Neural progenitor cell (in vitro differentiated cells): ENCODE measurements around the gene GCNT4. TPM values are rescaled to one million over a fixed set of nuclear protein-coding genes. Genes with fewer than 3 reads are reported as not detected.

Source experiments
- DNase-seq: peaks from one replicate; pipeline ENCODE4 v3.0.0-alpha.2; 2016; ENCODE audit warnings: low spot score
- H2AFZ ChIP-seq: fragments of 200-600 bp; sonication (generic); replicated peaks from 2 replicates; pipeline ENCODE4 v1.6.1; 2016; ENCODE audit warnings: antibody characterized with exemption
- H3F3A ChIP-seq: fragments of 200-600 bp; sonication (generic); 2 replicates; pipeline ENCODE4 v1.6.1; 2016; ENCODE audit warnings: antibody characterized with exemption, low read depth
- H3K27ac ChIP-seq: fragments of 200-600 bp; sonication (generic); 2 replicates; pipeline ENCODE4 v1.5.1; 2016; ENCODE audit warnings: mild to moderate bottlenecking
- H3K27me3 ChIP-seq: fragments of 200-600 bp; sonication (generic); 2 replicates; pipeline ENCODE4 v1.6.1; 2016; ENCODE audit warnings: mild to moderate bottlenecking, moderate library complexity
- H3K36me3 ChIP-seq: fragments of 200-600 bp; sonication (generic); 2 replicates; pipeline ENCODE4 v1.5.1; 2016
- H3K4me1 ChIP-seq: fragments of 200-600 bp; sonication (generic); 2 replicates; pipeline ENCODE4 v1.6.1; 2016; ENCODE audit warnings: mixed run types
- H3K4me2 ChIP-seq: fragments of 200-600 bp; sonication (generic); 2 replicates; pipeline ENCODE4 v1.6.1; 2016
- H3K4me3 ChIP-seq: fragments of 200-600 bp; sonication (generic); 2 replicates; pipeline ENCODE4 v1.5.1; 2016
- H3K79me2 ChIP-seq: fragments of 200-600 bp; sonication (generic); 2 replicates; pipeline ENCODE4 v1.6.1; 2016; ENCODE audit warnings: low read depth
- H3K9ac ChIP-seq: fragments of 200-600 bp; sonication (generic); 2 replicates; pipeline ENCODE4 v1.6.1; 2016
- H3K9me3 ChIP-seq: fragments of 200-600 bp; sonication (generic); 2 replicates; pipeline ENCODE4 v1.5.1; 2016; ENCODE audit warnings: low read depth
- H4K20me1 ChIP-seq: fragments of 200-600 bp; sonication (generic); 2 replicates; pipeline ENCODE4 v1.6.1; 2016; ENCODE audit warnings: low read depth
- H3K27ac Mint-ChIP-seq: 3 replicates; pipeline ENCODE4 v1.8.0; 2021; ENCODE audit warnings: mixed read lengths
- H3K27me3 Mint-ChIP-seq: 2 replicates; pipeline ENCODE4 v1.8.0; 2022; ENCODE audit warnings: low read depth, mild to moderate bottlenecking, inconsistent platforms, moderate library complexity, mixed read lengths; ENCODE audit not compliant: insufficient read depth
- H3K36me3 Mint-ChIP-seq: 3 replicates; pipeline ENCODE4 v1.8.0; 2021; ENCODE audit warnings: mixed read lengths
- H3K4me1 Mint-ChIP-seq: 3 replicates; pipeline ENCODE4 v1.8.0; 2021; ENCODE audit warnings: mixed read lengths
- H3K4me3 Mint-ChIP-seq: 3 replicates; pipeline ENCODE4 v1.8.0; 2021; ENCODE audit warnings: mild to moderate bottlenecking, moderate library complexity, mixed read lengths
- H3K9me3 Mint-ChIP-seq: 3 replicates; pipeline ENCODE4 v1.8.0; 2020; ENCODE audit warnings: mixed read lengths
- EZH2 ChIP-seq: fragments of 200-600 bp; sonication (generic); IDR thresholded peaks from 2 replicates; pipeline ENCODE4 v1.6.1; 2017; ENCODE audit warnings: antibody characterized with exemption, mild to moderate bottlenecking, moderate library complexity
- EZH2phosphoT487 ChIP-seq: fragments of 200-600 bp; sonication (generic); IDR thresholded peaks from 2 replicates; pipeline ENCODE4 v1.6.1; 2017; ENCODE audit warnings: antibody characterized with exemption
- small RNA-seq: library from RNA; depleted of rRNA; stranded (forward); fragments of <200 nt; gene quantifications from one replicate; pipeline ENCODE3, GENCODE V24; 2015
- total RNA-seq: library from RNA; depleted of rRNA; stranded (reverse); fragments of >200 nt; gene quantifications from 2 replicates; pipeline ENCODE4 v1.2.3, GENCODE V29; 2015; ENCODE audit warnings: low replicate concordance
- TF ChIP-seq, protein P1 (sequence below): fragments of 200-600 bp; sonication (generic); IDR thresholded peaks from 2 replicates; pipeline ENCODE4 v1.5.1; 2017; ENCODE audit warnings: antibody characterized with exemption, mild to moderate bottlenecking

Gene GCNT4
- total RNA-seq, 1 donor from 2014 or later: 0.17 TPM

DNA sequence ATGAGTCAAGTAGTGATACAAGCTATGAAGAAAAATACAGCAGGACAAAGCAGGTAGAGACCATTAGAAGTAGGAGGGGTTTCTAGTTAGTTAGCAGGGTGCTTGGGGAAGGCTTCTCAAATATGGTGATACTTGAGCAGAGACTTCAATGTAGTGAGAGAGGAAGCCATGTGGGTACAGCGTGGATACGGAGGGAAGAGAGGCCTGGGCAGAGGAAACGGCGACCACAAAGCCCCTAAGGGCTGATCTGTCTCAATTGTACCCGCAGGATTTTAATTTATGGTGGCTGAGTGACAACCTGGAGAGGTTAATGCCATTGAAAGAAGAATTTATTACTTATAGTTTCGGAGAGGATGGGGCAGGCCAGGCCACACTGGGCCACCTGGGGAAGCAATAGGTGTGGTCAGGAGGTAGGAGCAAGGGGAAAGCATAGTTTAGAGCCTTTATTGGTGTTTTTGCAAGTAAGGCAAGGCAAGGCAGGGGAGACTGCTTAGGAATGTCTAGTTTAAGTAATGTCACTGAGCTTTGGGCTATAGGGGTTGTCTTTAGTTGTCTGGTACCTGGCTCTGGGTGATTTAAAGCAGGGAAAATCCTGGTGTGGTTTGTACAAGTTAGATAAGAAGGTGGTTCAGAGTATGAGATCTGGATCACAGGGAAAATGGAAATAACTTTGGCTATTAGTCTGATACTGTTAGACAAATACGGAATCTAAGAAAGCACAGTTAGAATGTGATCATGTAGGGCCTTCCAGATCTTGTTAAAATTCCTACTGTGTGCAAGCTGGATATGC, 42.6 kb downstream of the GCNT4 start:
- Histone ChIP-seq H3F3A (no peaks in the 10 kb centered on the region), H3K27me3 (no peaks in the 10 kb centered on the region), H2AFZ (peak overlapping the region; percentile 52), H3K4me3 (no peak overlapping the region), H4K20me1 (no peaks in the 10 kb centered on the region), H3K4me2 (no peak overlapping the region), H3K36me3 (no peaks in the 10 kb centered on the region), H3K9ac (no peak overlapping the region), H3K27ac (no peak overlapping the region), H3K4me1 (no peaks in the 10 kb centered on the region), H3K79me2 (no peaks in the 10 kb centered on the region), H3K9me3 (no peaks in the 10 kb centered on the region)
- peaks cover 10% of the 10 kb centered on the region for H3K4me1 Mint-ChIP-seq
- H3K4me3 Mint-ChIP-seq: no peak overlapping the region
- H3K9me3 Mint-ChIP-seq: peaks cover 19% of the 10 kb centered on the region
- no peaks in the 10 kb centered on the region for H3K36me3 Mint-ChIP-seq
- H3K27ac Mint-ChIP-seq: peak overlapping the region; percentile 8
- H3K27me3 Mint-ChIP-seq: no peaks in the 10 kb centered on the region
- TF ChIP-seq EZH2phosphoT487 (no peak), EZH2 (no peak)
- TF ChIP-seq, protein P1, sequence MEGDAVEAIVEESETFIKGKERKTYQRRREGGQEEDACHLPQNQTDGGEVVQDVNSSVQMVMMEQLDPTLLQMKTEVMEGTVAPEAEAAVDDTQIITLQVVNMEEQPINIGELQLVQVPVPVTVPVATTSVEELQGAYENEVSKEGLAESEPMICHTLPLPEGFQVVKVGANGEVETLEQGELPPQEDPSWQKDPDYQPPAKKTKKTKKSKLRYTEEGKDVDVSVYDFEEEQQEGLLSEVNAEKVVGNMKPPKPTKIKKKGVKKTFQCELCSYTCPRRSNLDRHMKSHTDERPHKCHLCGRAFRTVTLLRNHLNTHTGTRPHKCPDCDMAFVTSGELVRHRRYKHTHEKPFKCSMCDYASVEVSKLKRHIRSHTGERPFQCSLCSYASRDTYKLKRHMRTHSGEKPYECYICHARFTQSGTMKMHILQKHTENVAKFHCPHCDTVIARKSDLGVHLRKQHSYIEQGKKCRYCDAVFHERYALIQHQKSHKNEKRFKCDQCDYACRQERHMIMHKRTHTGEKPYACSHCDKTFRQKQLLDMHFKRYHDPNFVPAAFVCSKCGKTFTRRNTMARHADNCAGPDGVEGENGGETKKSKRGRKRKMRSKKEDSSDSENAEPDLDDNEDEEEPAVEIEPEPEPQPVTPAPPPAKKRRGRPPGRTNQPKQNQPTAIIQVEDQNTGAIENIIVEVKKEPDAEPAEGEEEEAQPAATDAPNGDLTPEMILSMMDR: no peak
- DNase-seq: no peak

DNA sequence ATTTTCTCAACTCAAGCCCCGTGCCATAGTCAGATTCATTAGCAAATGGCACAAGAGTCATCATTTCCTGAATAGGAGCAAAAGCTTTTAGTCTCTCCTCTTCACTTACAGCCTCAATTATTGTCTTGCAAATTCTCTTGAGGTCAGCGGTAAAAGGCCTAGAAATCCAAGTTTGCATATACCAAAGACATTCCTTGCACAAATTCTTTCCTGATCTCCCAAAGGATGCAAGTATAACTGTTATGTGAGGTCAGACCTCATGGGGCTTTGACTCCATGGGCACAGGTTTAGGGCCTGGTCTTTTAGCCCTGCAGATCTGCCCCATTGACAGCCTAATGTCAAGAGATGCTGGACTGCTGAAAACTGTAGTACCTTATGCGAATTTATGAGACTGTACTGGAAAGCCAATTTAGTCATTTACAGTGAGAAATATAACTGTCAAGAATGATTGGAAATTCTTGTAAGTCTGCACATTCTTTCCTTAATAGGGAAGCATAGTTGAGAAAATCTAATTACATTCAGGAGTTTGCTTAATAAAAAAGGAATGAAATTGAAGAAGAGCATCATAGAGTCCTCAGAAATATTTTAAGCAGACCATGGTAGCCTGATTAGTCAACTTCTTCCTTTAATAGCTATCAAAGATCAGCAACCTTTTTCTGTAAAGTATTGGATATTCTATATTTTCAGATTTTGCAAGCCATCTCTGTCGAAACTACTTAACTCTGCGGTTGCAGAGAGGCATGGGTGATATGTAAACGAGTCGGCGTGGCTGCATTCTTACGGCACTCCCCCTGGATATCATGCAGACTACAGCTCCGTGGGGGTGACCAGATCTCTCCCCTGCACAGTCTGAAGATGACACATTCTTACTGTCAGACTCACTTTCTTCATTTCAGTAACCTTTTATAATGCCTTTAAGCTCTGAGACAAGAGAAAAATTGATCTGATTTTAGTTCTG, 45.2 kb downstream of the GCNT4 start:
- Histone ChIP-seq H3K9ac (no peak overlapping the region), H3K27me3 (no peaks in the 10 kb centered on the region), H3K4me3 (no peak overlapping the region), H3K9me3 (no peaks in the 10 kb centered on the region), H3F3A (no peaks in the 10 kb centered on the region), H3K4me2 (no peak overlapping the region), H3K36me3 (no peaks in the 10 kb centered on the region), H3K27ac (no peak overlapping the region), H2AFZ (peak overlapping the region; percentile 19), H4K20me1 (no peaks in the 10 kb centered on the region), H3K4me1 (no peaks in the 10 kb centered on the region), H3K79me2 (no peaks in the 10 kb centered on the region)
- TF ChIP-seq EZH2 (no peak), EZH2phosphoT487 (no peak)
- TF ChIP-seq, protein P1: no peak
- Mint-ChIP-seq H3K4me3 (no peak overlapping the region), H3K36me3 (no peaks in the 10 kb centered on the region), H3K4me1 (peaks cover 10% of the 10 kb centered on the region), H3K27me3 (no peaks in the 10 kb centered on the region), H3K9me3 (peaks cover 16% of the 10 kb centered on the region), H3K27ac (no peak overlapping the region)
- DNase-seq: no peak

DNA sequence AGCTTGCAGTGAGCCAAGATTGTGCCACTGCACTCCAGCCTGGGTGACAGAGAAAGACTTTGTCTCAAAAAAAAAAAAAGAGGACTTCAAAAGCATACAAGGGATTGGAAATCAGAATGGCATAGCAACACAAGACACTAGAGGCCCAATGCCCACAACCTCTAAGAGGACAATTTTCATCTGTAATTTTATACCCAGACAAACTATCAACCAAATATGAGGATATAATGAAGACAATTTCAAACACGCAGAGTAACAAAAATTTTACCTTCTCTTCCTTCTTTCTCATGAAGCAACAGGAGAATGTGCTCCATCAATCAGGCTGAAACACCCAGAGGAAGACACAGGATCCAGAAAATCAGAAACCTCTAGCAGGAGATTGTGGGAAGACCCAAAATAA, 46.8 kb downstream of the GCNT4 start:
- Histone ChIP-seq H3K4me2 (no peak overlapping the region), H3K36me3 (no peaks in the 10 kb centered on the region), H3K9ac (no peak overlapping the region), H3F3A (no peaks in the 10 kb centered on the region), H3K27me3 (no peaks in the 10 kb centered on the region), H3K4me1 (no peaks in the 10 kb centered on the region), H3K27ac (no peak overlapping the region), H4K20me1 (no peaks in the 10 kb centered on the region), H3K9me3 (no peaks in the 10 kb centered on the region), H3K4me3 (no peak overlapping the region), H2AFZ (no peak overlapping the region), H3K79me2 (no peaks in the 10 kb centered on the region)
- Mint-ChIP-seq H3K36me3 (no peaks in the 10 kb centered on the region), H3K4me3 (no peak overlapping the region), H3K9me3 (peaks cover 16% of the 10 kb centered on the region), H3K27me3 (no peaks in the 10 kb centered on the region), H3K4me1 (peaks cover 10% of the 10 kb centered on the region), H3K27ac (no peak overlapping the region)
- no peak for DNase-seq
- TF ChIP-seq, protein P1: no peak

Small RNA genes lying within 50 kb of the gene (small RNA-seq; reads per million reads assigned to genes)
- not detected for gene AC093259.1

Other genes with a start within 250 kb of the GCNT4 start
- 23.8 and 27.4 TPM in 2 replicates for gene FAM169A, start 186.2 kb downstream of the GCNT4 start, total RNA-seq
- 0.74 and 0.75 TPM in 2 replicates for gene ANKRD31, start 184.3 kb upstream of the GCNT4 start, total RNA-seq